ENCODE results near the gene LIN7C.
"Not testable (repeated sequence)": the region's sequence is repeated elsewhere in the genome, so short reads cannot be mapped to it uniquely, and the experiment has no call there.

Gene LIN7C

DNA sequence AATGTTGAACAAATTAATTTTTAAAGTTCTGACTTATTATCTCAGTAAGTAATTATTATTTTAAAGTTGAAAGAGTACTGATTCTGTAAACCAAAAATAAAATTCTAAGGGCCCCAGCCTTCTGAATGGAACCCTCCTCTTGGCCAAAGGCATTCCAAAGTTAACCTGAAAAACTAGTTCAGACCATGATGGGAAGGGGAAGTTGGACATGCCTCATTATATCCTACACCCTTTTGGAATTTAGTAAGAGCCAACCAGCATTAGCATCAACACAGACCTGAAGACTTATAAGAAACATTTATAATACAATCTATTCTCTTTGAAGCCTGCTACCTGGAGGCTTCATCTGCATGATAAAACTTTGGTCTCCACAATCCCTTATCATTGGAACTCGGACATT lies 52.9 kb downstream of the LIN7C start:
- no peak overlapping the region for H3K4me3 ChIP-seq (ENCODE audit: low read depth, low read length)
- no peak for DNase-seq (ENCODE audit: low read depth)
- TF ChIP-seq, protein P1, sequence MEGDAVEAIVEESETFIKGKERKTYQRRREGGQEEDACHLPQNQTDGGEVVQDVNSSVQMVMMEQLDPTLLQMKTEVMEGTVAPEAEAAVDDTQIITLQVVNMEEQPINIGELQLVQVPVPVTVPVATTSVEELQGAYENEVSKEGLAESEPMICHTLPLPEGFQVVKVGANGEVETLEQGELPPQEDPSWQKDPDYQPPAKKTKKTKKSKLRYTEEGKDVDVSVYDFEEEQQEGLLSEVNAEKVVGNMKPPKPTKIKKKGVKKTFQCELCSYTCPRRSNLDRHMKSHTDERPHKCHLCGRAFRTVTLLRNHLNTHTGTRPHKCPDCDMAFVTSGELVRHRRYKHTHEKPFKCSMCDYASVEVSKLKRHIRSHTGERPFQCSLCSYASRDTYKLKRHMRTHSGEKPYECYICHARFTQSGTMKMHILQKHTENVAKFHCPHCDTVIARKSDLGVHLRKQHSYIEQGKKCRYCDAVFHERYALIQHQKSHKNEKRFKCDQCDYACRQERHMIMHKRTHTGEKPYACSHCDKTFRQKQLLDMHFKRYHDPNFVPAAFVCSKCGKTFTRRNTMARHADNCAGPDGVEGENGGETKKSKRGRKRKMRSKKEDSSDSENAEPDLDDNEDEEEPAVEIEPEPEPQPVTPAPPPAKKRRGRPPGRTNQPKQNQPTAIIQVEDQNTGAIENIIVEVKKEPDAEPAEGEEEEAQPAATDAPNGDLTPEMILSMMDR (conservative IDR thresholded peaks at IDR 0.05; ENCODE audit: low read depth, low read length): no peak

- DNase-seq (ENCODE audit: low read depth): no peak
- no peak overlapping the region for H3K4me3 ChIP-seq (ENCODE audit: low read depth, low read length)
- TF ChIP-seq, protein P1 (conservative IDR thresholded peaks at IDR 0.05; ENCODE audit: low read depth, low read length): no peak
Observed at GRCh38 chr11:27452147-27452546, 54.4 kb downstream of the LIN7C start.

- H3K4me3 ChIP-seq (ENCODE audit: low read depth, low read length): no peak overlapping the region
- TF ChIP-seq, protein P1 (conservative IDR thresholded peaks at IDR 0.05; ENCODE audit: low read depth, low read length): no peak
Observed at GRCh38 chr11:27451244-27451965, 55.2 kb downstream of the LIN7C start.

GRCh38 chr11:27448184-27448540 lies 58.4 kb downstream of the LIN7C start:
- H3K4me3 ChIP-seq (ENCODE audit: low read depth, low read length); DNase-seq (ENCODE audit: low read depth): not testable (repeated sequence)

More at GRCh38 chr11:27451244-27451965, 55.2 kb downstream of the LIN7C start:
- DNase-seq (ENCODE audit: low read depth): no peak

DNA sequence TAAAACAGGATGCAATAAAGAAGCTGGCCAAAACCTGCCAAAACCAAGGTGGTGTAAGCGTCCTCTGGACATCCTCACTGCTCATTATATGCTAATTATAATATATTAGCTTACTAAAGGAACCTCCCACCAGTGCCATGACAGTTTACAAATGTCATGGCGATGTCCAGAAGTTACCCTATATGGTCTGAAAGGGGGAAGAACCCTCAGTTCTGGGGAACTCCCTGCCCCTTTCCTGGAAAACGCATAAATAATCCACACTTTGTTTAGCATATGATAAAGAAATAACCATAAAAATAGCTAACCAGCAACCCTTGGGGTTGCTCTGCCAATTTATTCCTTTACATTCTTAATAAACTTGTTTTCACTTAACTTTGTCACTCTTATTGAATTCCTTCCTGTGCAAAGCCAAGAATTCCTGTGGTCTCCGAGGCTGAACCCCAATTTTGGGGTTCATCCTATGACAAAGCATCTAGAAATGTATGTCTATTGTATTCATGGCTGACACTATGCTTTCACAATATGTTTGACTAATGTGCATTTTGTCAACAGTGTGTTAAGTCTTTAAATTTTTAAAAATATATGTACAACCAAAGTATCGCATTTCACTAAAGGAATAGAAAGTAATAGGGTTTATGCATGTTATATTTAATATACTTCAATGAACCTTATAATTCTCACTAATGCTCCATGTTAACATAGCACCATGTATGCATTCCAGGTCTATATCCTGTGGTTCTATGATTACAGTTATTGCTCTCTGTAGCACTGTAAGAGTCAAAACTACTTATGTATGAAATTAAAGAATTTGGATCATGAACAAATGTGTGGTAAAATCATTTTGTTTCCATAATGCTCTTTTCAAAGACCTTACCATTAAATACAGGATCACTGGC lies 59.0 kb downstream of the LIN7C start:
- peak; percentile 59 for DNase-seq (ENCODE audit: low read depth)
- no peak overlapping the region for H3K4me3 ChIP-seq (ENCODE audit: low read depth, low read length)
- TF ChIP-seq, protein P1 (conservative IDR thresholded peaks at IDR 0.05; ENCODE audit: low read depth, low read length): no peak

DNA sequence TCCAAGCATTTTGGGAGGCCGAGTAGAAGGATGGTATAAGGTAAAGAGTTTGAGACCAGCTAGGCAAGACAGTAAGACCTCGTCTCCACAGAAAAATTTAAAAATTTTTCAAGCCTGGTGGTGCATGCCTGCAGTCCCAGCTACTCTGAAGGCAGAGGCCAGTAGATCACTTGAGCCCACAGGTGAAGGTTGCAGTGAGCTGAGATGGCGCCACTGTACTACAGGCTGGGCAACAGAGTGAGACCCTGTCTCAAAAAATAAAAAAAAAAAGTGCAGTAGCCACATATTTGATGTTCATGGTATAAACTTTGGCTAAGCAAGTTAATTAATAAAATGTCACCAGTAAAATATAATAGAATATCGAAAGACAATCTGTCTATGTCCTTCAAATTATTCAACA lies 60.9 kb downstream of the LIN7C start:
- H3K4me3 ChIP-seq (ENCODE audit: low read depth, low read length): no peak overlapping the region
- TF ChIP-seq, protein P1 (conservative IDR thresholded peaks at IDR 0.05; ENCODE audit: low read depth, low read length): no peak
- DNase-seq (ENCODE audit: low read depth): no peak

GRCh38 chr11:27444801-27445215 lies 61.8 kb downstream of the LIN7C start:
- no peak for DNase-seq (ENCODE audit: low read depth)
- TF ChIP-seq, protein P1 (conservative IDR thresholded peaks at IDR 0.05; ENCODE audit: low read depth, low read length): no peak
- no peak overlapping the region for H3K4me3 ChIP-seq (ENCODE audit: low read depth, low read length)
